ENCODE results near the gene LARP6. TPM values are rescaled to one million over a fixed set of nuclear protein-coding genes. Genes with fewer than 3 reads are reported as not detected.

The LARP6 gene
- total RNA-seq, 4 donors from 2014 or later, result 0.35 to 23.9 (median 6.0) TPM

- Histone ChIP-seq H3K36me3 (no peaks in the 10 kb centered on the region), H3K4me1 (no peaks in the 10 kb centered on the region), H3K27ac (no peak overlapping the region), H3K9me3 (no peaks in the 10 kb centered on the region), H3K4me3 (no peak overlapping the region), H3K27me3 (no peaks in the 10 kb centered on the region)
- TF ChIP-seq POLR2A (IDR thresholded peaks at IDR 0.05), result no peak
- TF ChIP-seq CTCF (IDR thresholded peaks at IDR 0.05), result no peak
- no peak for DNase-seq
These were observed 19.0 kb downstream of the LARP6 start for GRCh38 chr15:70834999-70835398.

- TF ChIP-seq CTCF (IDR thresholded peaks at IDR 0.05), result no peak
- TF ChIP-seq POLR2A (IDR thresholded peaks at IDR 0.05), result no peak
- Histone ChIP-seq H3K9me3 (no peaks in the 10 kb centered on the region), H3K27me3 (no peaks in the 10 kb centered on the region), H3K4me3 (no peak overlapping the region), H3K36me3 (no peaks in the 10 kb centered on the region), H3K27ac (no peak overlapping the region), H3K4me1 (no peaks in the 10 kb centered on the region)
- no peak for DNase-seq
These were observed 19.8 kb downstream of the LARP6 start for GRCh38 chr15:70833861-70834765.

GRCh38 chr15:70833422-70833821, 20.5 kb downstream of the LARP6 start:
- no peak overlapping the region for H3K27ac ChIP-seq
- TF ChIP-seq CTCF (IDR thresholded peaks at IDR 0.05) (no peak), POLR2A (IDR thresholded peaks at IDR 0.05) (no peak)
- no peaks in the 10 kb centered on the region for H3K9me3 ChIP-seq
- no peak for DNase-seq
- no peaks in the 10 kb centered on the region for H3K4me1 ChIP-seq
- H3K36me3 ChIP-seq, result no peaks in the 10 kb centered on the region
- no peak overlapping the region for H3K4me3 ChIP-seq
- no peaks in the 10 kb centered on the region for H3K27me3 ChIP-seq

DNA sequence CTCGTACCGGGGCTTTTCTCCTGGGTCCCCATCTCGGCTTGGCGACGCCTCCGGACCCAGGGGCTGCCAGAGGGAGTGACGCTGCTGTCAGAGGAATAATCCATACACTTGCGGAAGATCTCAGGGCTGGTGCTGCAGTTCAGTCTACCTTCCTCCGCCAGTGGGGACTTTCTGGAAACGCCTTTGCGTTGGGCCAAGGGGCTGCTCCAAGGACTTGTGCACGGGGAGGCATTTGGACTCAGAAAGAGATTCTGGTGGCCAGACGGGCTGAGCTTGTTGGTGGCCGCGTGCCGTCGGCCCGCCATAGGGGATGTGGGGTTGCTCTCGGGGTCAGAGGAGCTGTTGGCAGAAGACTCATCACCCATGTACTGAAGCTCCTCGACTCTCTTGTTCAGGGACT, 21.8 kb downstream of the LARP6 start:
- Histone ChIP-seq H3K27ac (no peak overlapping the region), H3K9me3 (no peaks in the 10 kb centered on the region), H3K4me3 (no peak overlapping the region), H3K4me1 (no peaks in the 10 kb centered on the region), H3K36me3 (no peaks in the 10 kb centered on the region), H3K27me3 (no peaks in the 10 kb centered on the region)
- TF ChIP-seq POLR2A (IDR thresholded peaks at IDR 0.05) (no peak), CTCF (IDR thresholded peaks at IDR 0.05) (no peak)
- no peak for DNase-seq

- H3K27ac ChIP-seq, result no peak overlapping the region
- no peaks in the 10 kb centered on the region for H3K27me3 ChIP-seq
- H3K9me3 ChIP-seq, result no peaks in the 10 kb centered on the region
- no peak overlapping the region for H3K4me3 ChIP-seq
- no peak for DNase-seq
- no peaks in the 10 kb centered on the region for H3K36me3 ChIP-seq
- no peaks in the 10 kb centered on the region for H3K4me1 ChIP-seq
- no peak for TF ChIP-seq POLR2A (IDR thresholded peaks at IDR 0.05)
- TF ChIP-seq CTCF (IDR thresholded peaks at IDR 0.05), result no peak
These were observed 22.7 kb downstream of the LARP6 start for GRCh38 chr15:70831094-70831911.
